Measurements from ENCODE around the gene ICE1. TPM values are rescaled to one million over a fixed set of nuclear protein-coding genes. Genes with fewer than 3 reads are reported as not detected.
"Not testable (repeated sequence)": the region's sequence is repeated elsewhere in the genome, so short reads cannot be mapped to it uniquely, and the experiment has no call there.

ICE1 gene, protein sequence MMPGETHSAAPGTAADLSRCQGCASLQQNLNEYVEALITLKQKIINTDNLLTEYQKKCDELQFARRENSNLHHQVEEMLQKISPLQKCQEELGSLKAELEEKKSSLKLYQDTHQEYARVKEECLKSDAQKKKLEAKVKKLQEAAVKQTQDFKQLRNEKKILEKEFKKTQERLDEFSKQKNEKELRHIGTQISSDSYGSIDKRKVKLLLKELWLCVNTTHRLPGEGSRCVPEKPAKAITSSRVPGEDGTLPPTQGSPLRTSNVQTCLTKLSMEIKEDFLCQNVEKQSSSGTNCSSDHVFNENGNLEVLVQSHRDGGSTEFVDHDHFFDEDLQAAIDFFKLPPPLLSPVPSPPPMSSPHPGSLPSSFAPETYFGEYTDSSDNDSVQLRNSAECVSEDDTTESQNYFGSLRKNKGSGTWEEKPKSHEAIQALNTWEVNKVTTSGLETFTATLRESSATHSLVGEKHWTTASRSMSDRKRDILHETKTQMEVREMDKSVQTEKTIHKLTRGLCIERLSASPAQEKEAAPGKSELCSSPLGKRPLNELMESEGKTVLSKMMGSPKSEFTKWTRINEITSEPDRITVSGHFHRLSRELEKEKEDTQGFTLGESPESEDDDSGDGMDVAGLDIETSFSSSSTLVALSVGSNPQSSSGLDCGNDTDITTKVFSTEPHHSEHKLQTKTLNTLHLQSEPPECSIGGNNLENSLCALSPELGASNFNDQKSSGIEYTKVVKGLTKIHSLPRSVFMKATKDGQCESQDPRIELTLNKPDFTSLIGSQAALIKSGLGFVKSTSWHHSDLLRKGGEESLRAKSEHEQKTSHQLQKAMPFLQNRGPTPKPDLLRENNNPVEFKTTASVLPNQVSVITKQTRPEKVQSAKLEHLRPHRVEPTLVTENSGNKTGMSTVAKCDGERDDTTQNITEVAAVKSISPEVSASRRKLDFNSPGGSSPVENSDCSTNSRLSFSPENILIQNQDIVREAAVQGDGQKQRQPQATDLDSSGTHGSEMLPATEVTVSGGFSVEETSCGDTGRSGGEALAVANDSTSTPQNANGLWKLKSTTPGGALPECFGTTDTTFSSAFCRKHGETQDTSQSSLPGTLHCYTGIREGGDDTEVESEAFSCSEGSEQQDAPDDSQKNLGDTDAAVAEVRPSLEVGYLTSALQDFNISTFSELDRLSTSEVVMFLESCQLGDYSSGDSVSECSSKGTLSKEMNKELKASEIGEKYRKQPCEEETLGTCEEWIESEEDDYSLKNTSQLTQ (N-terminal part only)
- 36.3 TPM for total RNA-seq

DNA sequence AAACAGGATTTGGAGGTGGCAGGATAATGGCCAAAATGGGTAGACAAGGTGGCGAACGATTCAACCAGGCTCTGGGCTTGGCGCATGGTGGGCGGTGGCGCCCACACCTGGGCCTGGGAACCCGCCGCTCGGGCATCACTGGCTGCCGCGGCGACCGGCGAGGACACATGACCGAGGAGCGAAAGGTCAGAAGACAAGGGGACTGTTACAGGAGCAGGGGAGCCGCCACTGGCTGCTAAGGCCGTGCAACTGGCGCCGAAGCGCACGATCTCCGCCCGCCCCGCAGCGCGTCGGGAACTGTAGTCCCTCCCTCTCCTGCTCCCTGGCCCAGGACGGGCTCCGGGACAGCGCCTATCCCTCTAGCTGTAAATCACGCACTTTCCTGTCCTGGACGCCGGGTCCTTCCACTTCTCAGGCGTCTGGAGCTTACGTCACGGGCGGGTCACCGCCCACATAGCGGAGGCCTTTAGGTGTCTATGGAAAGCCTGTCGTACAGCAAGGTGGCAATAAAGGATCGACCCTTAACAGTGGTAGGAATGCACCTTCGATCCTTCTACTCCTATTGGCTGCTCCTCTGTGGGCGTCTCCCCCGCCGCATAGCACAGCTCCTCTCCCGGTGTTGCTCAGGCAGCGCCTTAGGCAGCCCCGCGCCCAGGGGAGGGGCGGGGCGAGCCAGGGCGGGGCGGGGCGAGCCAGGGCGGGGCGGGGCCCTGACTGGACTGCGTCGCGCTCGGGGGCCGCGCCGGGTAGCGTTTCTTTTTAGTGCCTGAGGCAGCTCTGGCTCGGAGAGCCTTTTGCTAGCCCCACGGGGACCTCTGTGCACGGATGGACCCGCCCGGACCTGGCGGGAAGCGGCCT is at the start of gene ICE1:
Gene ICE1 (plus strand): TSS at position 717 of the 858 bp plus-strand sequence. CDS start 239 bp downstream, outside the sequence.
- DNase-seq (ENCODE audit: low spot score in 2 of 2) (peak; percentile 91 to 93), FAIRE-seq (no peak)

DNA sequence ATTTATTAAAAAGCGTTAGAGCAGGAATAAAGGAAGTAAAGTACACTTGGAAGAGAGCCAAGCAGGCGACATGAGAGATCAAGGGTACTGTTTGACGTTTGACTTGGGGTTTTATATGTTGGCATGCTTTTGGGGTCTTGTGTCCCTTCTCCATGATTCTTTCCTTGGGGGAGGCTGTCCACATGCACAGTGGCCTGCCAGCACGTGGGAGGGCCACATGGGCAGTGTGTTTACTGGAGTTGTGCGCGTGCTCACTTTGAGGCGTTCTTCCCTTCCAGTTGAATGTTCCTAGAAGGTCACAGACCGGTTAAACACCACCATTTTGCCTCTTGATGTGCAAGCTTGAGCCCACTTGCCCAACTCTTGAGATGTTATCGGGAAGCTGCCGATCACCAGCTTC is 49.5 kb upstream of the ICE1 start:
- no peak for FAIRE-seq
- DNase-seq (ENCODE audit: low spot score in 2 of 2): no peak

DNA sequence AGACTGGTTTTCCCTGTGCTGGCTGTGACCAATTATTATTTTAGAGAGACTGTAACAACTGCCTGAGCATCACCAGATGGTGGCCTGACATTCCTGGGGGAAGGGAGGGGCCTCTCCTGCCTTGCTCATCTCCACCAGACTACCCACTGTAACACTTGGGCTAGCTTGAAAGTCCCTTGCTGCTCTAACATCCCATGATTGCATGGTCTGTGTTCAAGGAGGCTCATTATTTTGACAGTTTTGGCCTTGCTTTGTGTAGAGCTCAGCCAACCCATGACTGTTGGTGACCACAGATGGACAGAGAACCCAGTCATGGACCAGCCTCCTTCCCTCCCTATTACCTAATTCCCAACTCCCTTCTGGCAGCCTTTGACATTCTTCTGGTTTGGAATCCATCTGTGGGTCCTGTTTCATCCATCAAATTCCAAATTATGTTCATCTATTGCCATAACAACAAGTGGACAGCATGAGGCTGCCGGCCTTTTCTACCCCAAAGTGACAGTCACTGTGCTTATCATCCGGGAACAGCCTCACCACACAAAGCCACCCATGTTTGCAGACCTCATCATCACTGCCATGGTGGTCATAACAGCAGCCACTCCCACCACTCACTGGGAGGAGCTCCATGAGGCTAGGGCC is 49.0 kb upstream of the ICE1 start:
- FAIRE-seq (no peak), DNase-seq (ENCODE audit: low spot score in 2 of 2) (no peak)

DNA sequence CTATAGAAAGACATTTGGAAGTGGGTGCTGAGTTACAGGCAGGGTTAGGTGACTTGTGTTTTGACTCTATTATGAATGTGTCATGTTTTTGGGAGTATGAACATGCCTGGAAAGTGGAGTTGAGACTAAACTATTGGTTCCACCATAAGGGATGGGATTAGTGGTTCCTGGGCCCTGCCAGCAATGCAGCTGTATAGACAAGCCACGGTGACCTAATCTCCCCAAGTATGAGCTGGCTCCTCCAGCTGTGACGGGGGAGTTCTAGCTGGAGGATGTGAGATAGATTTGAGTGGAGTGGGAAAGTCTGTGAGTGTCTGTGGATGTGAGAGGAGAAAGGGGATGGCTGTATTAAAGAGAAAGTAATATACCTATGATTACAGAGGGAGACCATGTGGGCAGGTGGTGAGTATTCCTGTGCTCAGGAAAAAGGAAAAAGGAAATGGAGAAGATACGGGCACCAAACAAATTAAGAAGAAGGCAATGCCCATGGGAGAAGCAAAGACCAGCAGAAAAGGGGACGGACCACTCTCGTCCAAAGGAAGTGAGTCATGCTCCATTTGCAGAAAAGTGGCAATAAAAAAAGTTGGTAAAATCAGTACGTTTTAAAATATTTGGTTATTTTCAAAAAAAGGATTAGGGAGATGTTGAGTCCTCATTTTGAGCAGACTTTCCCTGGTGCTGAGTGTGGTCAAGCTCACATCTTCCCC is 48.3 kb upstream of the ICE1 start:
- FAIRE-seq (no peak), DNase-seq (ENCODE audit: low spot score in 2 of 2) (no peak)

DNA sequence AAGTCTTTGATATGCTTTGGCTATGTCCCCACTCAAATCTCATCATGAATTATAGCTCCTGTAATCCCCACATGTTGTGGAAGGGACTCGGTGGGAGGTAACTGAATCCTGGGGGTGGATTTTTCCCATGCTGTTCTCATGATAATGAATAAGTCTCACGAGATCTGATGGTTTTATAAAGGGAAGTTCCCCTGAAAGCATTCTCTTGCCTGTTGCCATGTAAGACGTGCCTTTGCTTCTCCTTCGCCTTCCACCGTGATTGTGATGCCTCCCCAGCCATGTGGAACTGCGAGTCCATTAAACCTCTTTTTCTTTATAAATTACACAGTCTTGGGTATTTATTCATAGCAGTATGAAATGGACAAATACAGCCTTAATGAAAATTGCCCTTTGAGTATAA is 44.7 kb upstream of the ICE1 start:
- DNase-seq (ENCODE audit: low spot score in 2 of 2) (no peak), FAIRE-seq (no peak)

DNA sequence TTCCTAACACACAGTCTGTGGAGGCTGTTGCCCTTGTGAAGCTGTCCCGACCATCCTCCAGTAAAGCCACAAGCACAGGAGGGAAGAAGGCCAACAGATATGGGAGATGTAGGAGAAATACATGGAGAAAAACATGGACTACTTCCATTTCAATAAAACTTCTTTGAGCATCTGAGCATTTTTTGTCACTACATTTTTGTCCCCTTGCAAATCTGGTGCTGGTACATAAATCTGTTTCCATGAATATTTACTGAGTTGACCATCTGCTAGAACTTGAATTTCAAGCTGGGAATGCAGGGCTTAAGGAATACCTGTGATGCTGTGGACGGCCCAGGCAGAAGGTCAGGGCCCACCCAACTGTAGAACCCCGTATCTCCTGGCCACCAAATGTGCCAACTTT is 43.9 kb upstream of the ICE1 start:
- DNase-seq (ENCODE audit: low spot score in 2 of 2) (no peak), FAIRE-seq (no peak)

DNA sequence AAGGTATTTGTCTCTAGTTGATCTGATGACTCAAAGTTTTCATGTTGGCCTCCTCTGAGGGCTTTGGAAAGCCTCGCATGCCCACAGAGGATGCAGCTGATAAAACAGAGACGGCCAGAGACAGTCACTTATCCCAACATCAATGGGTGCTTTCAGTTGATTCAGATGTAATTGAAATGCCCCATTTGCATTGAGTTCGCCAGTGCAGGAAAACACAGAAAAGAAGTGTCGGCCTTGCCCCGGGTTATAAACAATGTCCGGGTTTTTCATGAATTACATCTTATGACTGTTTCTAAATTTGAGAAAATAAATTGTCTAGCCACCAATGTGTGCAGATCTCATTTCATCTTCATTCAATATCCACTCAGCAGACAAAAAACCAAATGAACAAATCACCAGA is 42.2 kb upstream of the ICE1 start:
- no peak for FAIRE-seq
- peak in 1 of 2 donors; percentile 15 for DNase-seq (ENCODE audit: low spot score in 2 of 2)

DNA sequence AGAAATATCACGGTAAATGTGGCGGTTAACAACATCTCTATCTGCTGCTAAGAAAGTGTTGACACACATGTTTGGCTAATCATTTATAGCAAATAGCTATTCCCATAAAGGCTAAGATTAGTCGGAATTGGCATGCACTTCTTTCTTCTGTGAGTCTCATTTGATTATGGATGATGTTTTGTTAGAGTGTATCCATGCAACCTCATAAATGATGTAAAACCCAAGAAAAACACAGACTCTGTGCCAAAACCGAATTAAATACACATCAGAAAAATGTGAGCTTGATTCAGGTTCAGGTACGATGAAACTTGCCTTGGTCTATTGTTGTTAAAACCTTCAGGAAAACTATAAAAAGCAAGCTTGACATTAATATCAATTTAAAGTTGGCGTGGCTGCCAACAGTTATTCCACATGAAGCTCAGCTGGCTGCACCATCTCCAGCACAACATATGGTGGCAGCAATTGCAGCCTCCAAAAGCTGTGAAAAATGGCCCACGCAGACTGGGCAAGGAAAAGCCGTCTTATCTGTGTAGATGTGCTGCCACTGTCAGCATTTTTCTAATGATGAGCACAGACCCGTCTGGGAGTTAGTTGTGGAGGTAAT is 41.1 kb upstream of the ICE1 start:
- no peak for DNase-seq (ENCODE audit: low spot score in 2 of 2)
- no peak for FAIRE-seq

DNA sequence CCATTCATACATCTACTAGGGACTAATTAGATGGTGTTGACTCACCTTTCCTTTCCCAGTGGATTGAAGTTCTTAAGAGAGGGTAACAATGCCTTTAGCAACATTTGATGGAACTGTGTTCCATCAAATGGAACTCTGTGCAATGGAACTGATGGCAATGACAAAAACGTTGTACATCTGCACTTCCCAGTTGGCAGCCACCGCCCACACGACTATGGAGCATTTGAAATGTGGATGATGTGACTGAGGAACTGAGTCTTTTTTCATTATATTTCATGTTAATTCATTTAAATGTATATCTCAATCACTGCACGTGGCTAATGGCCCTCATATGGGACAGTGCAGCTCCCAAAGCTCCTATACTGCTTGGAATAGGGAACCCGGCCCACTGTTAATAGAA is 39.0 kb upstream of the ICE1 start:
- DNase-seq (ENCODE audit: low spot score in 2 of 2) (no peak), FAIRE-seq (no peak)

DNA sequence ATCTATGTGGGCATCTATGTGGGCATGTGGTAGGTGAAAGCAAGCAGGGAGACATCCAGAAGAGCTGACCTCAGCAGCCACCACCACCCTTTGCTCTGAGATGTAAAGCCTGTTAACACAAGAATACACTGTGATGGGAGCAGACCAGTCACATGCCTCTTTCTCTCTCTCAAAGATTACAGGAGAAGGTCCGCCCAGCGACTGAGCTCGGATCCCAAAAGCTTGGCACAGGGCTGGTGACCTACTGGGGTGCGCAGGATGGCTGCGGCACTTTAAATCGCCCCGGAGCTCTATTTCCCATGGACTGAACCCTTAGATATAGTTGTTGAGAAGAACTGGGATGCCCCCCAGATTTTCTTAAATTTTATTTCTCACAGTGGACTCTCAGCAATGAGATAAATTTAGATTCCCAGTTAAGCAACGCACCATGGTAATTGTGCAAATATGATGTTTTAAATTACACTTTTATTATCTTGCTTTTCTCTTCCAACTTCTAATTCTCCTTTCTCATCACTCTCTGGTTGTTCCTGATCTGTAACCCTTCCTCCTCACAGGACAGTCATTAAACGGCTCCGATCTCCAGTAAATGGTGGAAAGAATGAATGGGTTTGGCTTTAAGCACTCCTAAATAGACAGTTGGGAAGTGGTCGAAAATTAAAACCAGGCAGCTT is 37.7 kb upstream of the ICE1 start:
- DNase-seq (ENCODE audit: low spot score in 2 of 2): no peak
- FAIRE-seq: no peak

DNA sequence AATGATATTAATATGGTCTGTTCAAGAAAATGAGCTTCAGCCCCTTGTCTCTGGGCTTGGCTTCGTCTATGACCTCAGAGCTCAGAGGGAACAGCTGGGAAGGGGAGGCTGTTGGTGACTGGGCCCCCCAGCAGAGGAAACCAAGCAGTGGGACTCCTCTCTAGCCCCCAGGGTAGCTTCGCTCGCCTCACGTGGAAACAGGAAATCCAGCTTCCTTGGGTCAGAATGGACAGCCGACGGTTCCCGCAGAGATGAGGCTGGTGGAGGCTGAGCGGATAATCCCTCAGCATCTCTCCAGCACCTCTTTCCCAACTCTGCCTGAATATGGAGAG is 37.2 kb upstream of the ICE1 start:
- FAIRE-seq (no peak), DNase-seq (ENCODE audit: low spot score in 2 of 2) (no peak)

DNA sequence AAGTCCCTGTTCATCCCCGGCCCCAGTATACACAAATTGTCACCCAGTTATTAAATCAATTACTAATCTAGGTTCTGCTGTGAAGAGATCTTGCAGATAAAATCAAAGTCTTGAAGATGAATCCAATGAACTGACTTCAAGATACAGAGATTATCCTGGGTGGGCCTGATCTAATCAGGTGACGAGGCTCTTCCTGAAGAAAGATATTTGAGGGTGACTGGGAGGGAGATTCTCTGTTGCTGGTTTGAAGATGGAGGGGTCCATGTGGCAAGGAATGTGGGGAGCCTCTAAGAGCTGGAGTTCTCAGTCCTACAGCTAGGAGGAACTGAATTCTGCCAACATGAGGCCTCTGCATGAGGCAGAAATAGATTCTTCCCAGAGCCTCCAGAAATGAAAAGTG is 36.1 kb upstream of the ICE1 start:
- FAIRE-seq: no peak
- no peak for DNase-seq (ENCODE audit: low spot score in 2 of 2)

DNA sequence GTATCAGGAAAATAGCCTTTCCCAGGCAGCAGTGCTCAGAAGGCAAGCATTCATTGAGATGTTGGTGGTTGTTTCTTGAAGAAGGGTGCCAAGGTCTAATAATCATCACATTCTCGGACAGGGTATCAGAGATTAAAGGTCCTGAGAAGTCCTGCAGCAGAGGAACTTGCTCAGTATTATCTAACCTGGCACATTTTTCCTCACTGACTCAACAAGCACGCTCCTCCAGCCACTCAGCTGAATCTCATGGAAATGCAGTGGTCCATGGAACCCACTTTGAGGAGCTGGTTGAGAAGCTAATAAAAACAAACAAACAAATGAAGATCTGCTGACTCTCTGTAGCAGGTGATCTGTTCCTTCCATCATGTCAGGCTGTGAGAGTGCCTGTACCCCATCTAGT is 35.3 kb upstream of the ICE1 start:
- DNase-seq (ENCODE audit: low spot score in 2 of 2) (no peak), FAIRE-seq (no peak)

DNA sequence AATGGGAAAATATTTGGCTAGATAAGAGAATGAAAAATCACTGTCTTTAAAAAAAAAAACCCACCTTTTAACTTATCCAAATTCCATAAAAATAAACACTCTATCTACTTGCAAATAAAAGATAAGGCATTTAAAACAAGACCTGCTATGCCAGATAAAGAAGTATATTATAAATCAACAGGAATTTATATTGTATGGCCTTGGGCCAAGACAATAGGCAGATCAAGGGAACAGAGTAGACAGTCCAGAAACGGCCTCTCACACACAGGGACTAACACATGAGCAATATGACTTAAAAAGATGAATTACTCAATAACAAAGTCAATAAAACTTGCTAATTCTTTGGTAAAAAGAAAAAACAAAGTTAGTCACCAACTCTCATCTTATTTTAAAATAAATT is 34.7 kb upstream of the ICE1 start:
- FAIRE-seq (no peak), DNase-seq (ENCODE audit: low spot score in 2 of 2) (no peak)

DNA sequence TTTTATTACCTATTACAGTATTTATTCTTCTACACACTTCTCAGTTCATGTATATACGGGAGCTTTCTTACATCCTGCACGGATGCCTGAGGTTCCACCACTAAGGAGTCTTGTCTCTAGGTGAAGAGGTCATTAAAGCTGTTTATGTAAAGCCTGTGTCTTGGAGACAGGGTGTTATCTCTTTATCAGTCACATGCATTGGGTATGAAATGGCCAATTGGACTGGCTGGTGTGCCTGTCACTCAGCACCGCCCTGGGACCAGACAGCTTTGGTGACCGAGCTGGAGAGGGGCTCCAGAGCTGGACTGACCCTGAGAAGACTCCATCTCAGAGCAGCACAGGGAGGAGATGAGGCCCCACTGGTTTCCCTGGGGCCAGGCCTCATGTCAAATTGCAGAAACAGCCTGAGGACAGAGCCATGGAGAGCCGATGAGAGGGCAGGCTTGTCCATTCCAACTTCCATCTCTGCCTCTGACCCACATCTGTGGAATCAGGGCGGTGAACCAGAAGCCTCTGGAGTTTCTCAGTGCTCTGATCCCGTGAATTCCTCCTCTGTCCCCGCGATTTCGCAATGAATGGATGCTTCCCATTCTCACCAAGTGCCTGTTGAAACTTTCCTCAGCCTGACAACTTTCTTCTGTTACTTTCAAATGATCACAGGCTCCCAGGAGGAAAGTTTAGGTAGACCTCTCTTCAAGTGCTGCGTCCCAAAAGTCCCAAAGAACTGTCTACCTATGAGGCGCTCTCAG is 32.2 kb upstream of the ICE1 start:
- not testable (repeated sequence) for DNase-seq (ENCODE audit: low spot score in 2 of 2); FAIRE-seq

DNA sequence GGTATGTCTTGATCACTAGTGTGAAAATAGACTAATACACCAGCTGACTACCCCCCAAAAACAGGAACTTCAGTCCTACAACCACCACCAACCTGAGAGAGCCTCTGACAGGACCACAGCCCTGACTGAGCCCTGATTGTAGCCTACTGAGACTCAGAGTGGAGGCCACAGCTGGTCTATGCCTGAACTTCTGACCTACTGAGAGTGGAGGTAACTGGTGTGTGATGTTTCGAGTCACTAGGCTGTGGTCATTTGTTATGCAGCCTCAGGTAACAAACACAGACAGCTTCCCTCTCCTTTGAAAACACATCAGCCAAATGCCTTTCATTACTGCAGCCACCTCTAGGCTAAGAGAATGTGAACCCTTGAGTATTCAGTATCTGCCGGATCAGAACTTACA is 30.0 kb upstream of the ICE1 start:
- DNase-seq (ENCODE audit: low spot score in 2 of 2); FAIRE-seq: not testable (repeated sequence)

DNA sequence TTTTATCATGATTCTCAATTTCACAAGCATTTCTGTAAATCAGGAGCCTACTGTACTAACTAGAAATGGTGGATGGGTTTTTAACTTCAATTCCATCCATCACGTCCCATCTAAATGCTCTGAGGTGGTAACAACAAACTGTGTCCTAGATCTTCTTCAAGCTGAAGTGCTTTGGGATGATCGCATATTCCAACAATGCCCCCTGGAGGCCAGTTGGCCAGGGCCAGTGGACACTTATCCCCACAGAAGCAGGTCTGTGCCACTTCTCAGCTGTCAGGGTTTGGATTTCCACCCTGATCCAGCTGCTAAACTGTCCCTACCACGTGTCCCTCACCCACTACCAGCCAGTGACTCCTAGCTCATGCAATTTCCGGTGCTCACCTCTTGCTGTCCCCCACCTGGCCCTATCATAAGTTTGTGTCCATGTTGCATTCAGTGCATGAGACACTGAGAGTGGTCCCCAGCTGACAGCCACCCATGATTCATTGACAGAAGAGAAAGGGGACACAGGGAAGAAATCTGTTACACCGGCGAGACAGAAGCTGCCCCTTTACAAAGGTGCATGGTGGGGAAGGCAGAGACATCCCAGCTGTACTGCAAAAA is 28.0 kb upstream of the ICE1 start:
- not testable (repeated sequence) for FAIRE-seq; DNase-seq (ENCODE audit: low spot score in 2 of 2)

Data from frontal cortex (tissue), 4 donors.